NCI-H1436 (cell line): ENCODE measurements around the gene ZNF892.
"Not testable (repeated sequence)": the region's sequence is repeated elsewhere in the genome, so short reads cannot be mapped to it uniquely, and the experiment has no call there.

Experiments
- DNase-seq: peaks from one replicate; lab custom pipeline; 2025; lab: John Stamatoyannopoulos, UW

The ZNF892 gene

DNA sequence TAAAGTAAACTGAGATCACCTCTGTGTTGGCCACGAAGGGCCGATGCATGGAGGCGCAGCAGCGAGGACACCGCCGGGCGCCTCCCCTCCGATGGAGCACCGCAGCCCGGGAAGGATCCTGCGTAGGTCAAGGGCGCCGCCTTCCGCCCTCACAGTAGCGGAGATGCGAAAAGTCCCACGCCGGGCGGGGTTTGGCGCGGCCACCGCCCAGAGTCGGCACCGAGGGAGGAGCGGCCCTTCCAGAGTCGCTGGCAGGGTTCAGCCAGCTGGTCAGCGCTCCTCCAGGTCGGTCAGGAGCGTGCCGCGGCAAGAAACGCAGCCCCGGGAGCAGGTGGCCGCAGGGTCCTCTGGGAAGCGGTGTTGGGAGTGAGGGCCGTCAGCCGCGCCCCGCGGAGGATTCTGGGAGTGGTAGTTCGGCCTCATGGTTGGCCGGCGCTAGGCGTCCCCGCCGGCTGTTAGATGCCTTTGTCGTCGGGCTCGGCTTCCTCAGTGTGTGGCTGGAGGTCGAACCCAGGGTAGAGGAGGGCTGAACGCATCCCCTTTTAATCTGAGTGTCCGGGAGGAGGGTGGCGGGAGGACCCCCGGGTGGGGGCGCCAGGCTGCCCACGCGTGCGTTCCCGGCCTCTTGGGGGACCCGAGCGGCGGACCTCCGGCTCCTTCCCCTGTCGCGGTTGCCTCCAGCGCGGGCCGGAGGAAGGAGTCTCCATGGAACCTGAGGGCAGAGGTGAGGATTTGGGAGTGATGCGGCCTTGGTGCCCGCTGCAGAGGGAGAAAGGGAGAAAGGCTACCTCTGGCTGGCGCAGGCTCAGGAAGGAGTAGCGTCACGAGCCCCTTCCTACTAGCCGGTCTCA, at the start of gene ZNF892:
Gene ZNF892 (plus strand): TSS at position 411 of the 851 bp plus-strand sequence. CDS start 295 bp downstream, at position 706.
- peak; percentile 78 for DNase-seq

DNA sequence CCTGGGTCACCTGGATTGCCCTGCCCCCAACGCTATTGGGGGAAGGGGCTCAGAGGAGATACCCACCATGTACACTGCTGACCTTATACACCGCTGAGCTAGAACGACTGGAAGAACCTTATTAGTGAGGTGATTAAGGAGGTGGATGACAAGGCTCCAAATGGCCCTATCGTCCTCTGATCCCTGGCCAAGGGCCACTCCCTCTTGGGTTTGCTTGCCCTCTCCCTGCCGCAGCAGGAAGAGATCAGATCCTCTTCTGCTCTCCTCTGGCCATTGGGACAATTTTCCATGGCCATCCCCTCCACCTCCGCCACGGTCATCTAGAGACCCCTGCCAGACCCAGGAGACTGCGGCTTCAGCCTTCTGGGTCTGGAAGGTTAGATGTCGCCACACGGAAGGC, 48.9 kb upstream of the ZNF892 start:
- DNase-seq, result no peak

DNA sequence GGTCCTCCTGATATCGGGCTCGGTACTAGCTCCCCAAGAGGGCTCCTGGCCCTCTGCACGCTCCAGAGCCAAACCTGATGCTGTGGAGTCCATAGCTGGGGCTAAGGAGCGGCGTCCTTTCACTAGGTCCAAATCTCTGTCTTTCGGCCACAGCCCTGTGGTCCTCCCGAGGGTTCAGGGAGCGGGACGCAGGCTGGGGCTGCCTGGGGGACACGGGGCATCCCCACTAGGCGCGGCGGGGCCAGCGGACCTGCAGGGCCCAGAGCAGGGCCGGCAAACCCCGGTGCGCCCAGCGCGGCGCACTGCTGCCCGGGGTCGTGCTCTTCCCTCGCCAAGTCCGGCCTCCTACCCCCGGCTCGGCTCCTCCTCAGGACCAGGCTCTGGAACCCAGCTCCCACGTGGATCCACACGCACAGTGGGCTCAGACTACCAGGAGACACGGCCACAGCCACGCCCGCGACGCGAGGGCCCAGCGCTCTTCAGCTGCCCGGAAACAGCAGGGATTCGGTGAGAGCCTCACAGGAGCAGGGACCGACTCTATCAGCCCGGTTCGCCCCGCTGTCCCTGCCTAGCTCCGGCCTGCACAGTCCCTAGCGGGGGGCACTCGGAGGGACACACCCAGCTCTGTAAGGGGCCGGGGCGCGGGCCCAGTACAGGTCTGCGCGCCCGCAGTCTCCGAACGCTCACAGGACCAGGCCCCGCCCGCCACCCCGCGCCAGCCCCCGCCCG, 48.3 kb upstream of the ZNF892 start:
- DNase-seq, result peak; percentile 5

GRCh38 chr2:95159690-95160449, 47.5 kb upstream of the ZNF892 start, which contains the start of gene ZNF514:
Gene ZNF514 (minus strand): TSS chr2:95159848. CDS start chr2:95153253, 6,595 bp downstream.
- peak; percentile 45 for DNase-seq

GRCh38 chr2:95165030-95165370, 42.3 kb upstream of the ZNF892 start:
- DNase-seq, result no peak

DNA sequence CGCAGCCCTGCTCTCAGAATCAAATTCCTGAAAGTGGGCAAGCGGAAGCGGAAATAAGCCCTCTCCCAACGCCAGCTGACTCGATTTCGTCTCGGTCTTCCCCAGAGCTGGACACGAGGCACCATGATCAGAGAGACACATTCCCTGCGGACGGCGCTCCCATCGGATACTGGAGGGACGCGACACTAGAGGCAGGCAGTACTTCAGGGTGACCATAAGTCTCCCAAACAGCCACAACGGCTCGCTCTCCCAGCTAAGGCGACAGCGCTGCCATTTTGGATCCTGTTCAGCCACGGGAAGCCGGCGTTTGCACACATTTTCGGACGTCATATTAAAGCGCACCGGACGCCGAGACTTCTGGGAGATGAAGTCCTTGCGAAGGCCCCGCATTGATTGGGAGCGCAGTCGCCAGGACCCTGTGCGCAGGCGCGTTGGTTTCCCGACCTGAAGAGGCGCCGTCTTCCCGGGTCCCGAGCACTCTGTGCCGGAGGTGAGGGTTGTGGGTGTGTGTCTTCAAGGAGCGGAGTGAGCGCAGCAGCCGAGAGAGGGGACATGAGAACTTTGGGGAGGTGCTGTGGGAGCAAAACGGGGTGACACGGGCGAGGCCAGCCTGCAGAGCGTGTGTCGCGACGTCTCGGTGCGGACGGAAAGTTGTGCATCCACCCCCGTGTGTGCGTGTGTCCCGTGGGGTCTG, 41.8 kb upstream of the ZNF892 start, which contains the start of gene ZNF2:
Gene ZNF2 (plus strand): TSS at position 439 of the 694 bp plus-strand sequence. CDS start 10,418 bp downstream, outside the sequence.
- peak; percentile 95 for DNase-seq

DNA sequence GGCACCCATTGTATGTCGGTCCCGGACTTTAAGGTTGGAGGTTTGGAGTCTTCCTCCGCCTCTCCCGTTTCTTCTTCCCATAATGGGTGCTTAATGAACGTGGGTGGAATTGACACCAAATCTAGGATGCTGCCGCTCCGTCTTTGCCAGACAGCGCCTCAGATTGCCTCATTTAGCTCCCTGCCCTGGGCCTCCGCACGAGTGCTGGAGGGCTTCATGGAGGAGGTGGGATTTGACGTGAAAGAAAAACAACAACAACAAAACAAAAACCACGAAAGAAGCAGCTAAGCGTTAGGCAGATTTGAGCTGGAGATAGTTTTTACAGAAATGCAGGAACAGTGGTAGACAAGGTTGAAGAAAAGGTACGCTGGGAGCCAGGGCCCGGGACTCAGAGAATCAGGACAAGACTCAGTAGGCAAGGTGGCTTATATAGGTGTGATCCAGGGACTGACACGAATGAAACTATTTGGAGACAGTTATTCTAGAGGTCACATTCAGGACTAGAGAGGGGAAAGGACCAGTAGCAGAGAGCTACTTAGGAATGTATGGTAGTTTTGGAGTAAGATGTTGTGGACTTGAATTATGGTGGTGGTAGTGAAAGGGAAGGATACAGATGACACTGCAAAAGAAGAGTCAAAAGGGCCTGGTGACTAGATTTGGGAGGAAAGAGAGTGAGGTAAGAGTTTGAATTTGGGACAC, 41.1 kb upstream of the ZNF892 start:
- no peak for DNase-seq

- DNase-seq, result no peak
Measured at GRCh38 chr2:95171902-95172301, 35.4 kb upstream of the ZNF892 start.

GRCh38 chr2:95174031-95174542, 33.2 kb upstream of the ZNF892 start:
- no peak for DNase-seq

GRCh38 chr2:95179451-95179850, 27.9 kb upstream of the ZNF892 start:
- no peak for DNase-seq

DNA sequence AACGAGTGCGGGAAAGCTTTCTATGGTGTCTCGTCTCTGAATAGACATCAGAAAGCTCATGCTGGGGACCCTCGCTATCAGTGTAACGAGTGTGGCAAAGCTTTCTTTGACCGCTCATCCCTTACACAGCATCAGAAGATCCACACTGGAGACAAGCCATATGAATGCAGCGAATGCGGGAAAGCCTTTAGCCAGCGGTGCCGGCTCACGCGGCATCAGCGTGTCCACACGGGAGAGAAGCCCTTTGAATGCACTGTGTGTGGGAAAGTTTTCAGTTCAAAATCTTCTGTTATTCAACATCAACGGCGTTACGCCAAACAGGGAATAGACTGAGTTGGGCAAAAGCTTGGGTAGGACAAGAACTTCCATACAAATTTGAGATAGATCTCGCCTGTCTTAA, 25.5 kb upstream of the ZNF892 start:
- DNase-seq, result no peak

- DNase-seq, result no peak
Measured at GRCh38 chr2:95185197-95185596, 22.1 kb upstream of the ZNF892 start.

GRCh38 chr2:95185973-95186372, 21.3 kb upstream of the ZNF892 start:
- no peak for DNase-seq

DNA sequence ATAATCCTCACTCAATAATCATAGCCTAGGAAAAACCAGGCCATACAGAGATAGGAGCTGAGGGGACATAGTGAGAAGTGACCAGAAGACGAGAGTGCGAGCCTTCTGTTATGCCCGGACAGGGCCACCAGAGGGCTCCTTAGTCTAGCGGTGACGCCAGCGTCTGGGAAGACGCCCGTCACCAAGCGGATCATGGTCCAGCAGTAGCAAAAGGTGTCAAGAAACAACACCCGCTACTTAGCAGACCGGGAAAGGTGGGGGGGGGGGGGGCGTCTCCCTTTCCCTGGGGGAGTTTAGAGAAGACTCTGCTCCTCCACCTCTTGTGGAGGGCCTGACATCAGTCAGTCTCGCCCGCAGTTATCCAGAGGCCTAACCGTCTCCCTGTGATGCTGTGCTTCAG, 14.4 kb upstream of the ZNF892 start:
- DNase-seq, result not testable (repeated sequence)

DNA sequence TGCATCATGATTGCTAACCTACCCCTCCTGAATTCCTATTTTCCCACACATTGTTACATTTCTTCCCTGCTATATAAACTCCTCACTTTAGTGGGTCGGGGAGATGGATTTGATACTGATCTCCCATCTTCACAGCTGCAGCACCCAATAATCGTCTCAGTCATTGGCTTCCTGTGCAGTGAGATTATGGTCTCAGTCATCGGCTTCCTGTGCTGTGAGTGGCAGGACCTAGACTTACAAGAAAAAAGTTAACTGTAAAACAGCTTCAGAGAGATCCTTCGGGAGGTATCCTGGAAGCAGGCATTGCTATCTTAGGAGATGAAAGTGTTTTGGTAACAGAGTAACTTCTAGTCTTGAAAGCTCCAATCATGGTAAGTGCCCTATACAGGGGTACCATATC, 3.4 kb upstream of the ZNF892 start:
- no peak for DNase-seq

DNA sequence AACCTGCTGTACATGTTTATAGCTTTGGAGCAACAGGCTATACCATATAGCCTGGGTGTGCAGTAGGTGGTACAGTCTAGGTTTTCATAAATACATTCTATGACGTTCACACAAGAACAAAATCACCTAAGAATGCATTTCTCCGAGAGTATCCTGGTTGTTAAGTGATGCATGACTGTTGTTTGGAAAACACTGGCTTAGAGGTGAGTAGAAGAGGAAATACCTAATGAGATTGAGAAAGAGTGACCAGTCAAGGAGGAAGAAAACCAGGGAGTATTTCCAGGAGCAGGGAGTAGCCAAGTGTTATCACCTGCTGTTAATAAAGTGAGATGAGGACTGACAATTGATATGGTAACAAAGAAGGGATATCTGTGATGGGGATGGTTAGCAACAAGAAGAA, 2.9 kb upstream of the ZNF892 start:
- DNase-seq, result no peak

DNA sequence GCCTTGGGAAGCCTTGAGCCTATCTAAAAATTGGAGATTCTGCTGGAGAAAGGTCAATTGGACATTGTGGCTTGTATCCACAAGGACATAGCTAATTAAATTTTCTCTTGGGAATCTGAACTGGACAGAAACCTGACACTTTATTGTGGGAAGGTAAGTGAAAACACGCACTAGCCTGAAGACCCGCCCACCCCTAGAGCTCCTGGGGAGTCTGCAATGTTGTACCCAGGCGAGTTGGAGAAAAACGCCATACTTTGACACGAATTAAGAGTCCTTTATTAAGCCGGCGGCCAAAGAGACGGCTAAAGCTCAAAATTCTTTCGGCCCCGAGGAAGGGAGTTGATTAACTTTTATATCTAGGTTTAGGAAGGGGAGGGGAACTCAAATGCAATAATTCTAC, 1.2 kb upstream of the ZNF892 start:
- no peak for DNase-seq

DNA sequence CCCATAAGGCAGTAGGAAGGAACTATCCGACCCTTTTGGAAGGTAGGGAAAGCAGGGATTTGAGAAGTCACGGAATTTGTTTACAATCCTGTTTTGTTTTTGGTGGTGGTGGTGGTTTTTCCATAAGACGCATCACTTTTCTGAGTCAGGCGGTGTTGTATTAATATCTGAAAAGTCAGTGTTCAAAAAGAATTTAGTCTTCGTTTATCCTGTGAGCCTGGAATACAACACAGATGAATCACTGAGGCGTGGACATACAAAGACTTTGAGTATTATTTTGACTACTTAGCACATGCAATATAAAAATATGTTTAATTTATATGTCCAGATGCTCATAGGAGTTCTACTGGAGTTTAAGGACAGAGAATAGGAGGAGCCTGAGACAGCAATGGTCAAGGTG, 785 bp downstream of the ZNF892 start:
- DNase-seq, result no peak

DNA sequence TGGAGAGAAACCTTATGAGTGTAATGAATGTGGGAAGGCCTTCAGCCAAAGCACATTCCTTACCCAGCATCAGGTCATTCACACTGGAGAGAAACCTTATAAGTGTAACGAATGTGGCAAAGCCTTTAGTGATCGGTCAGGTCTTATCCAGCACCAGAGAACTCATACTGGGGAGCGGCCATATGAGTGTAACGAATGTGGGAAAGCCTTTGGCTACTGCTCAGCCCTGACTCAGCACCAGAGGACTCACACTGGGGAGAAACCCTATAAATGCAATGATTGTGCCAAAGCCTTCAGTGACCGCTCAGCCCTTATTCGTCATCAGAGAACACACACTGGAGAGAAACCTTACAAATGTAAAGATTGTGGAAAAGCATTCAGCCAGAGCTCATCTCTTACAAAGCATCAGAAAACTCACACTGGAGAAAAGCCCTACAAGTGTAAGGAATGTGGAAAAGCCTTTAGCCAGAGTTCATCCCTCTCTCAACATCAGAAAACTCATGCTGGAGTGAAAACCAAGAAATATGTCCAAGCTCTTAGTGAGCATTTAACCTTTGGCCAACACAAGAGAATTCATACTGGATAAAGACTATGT, 7.8 kb downstream of the ZNF892 start:
- DNase-seq, result no peak

DNA sequence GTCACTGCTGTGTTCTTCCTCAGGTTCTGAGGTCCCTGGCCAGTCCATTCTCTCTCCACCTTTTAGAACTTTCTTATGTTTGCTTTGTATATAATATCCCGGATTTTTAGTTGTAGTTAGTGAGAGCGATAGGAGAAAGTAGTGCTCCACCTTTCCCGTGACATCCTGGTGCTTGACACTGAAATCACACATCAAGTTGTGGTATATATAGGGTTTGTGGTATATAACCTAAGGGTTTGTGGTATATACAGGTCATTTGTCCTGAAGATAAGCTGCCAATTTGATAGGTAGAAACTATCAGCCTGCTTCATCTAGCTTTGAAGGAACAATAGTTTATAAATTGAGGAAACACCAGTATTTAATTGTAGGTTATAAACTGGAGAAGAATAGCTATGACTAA, 13.1 kb downstream of the ZNF892 start:
- no peak for DNase-seq

GRCh38 chr2:95225658-95226057, 18.3 kb downstream of the ZNF892 start:
- DNase-seq, result no peak
